Stomach (tissue), 9 donors: ENCODE data around the gene MRPS12. TPM values are rescaled to one million over a fixed set of nuclear protein-coding genes. Genes with fewer than 3 reads are reported as not detected.

ENCODE experiments used
- DNase-seq, 2 donors: peaks; one replicate each; pipeline versions ENCODE4 v3.0.0 to v3.0.0-alpha.2; 2013 to 2019
- H3K27ac ChIP-seq, 5 donors: fragments of 200-600 bp in 4 of 5; sonication (generic) in 4 of 5; one replicate each; pipeline ENCODE4 v1.5.1; 2013 to 2019; ENCODE audit warnings: mild to moderate bottlenecking in 1 of 5, moderate library complexity in 1 of 5
- H3K27me3 ChIP-seq, 3 donors: fragments of 200-600 bp; sonication (generic); one replicate each; pipeline ENCODE4 v1.5.1; 2017 to 2019; ENCODE audit warnings: mixed run types in 1 of 3
- H3K36me3 ChIP-seq, 4 donors: fragments of 200-600 bp; sonication (generic); 1 replicate in 3 of 4; 2 replicates in 1 of 4; pipeline ENCODE4 v1.5.1; 2016 to 2019
- H3K4me1 ChIP-seq, 4 donors: fragments of 200-600 bp; sonication (generic); one replicate each; pipeline ENCODE4 v1.5.1; 2016 to 2019
- H3K4me3 ChIP-seq, 4 donors: fragments of 200-600 bp; sonication (generic) in 3 of 4; one replicate each; pipeline ENCODE4 v1.5.1; 2016 to 2019; ENCODE audit warnings: mild to moderate bottlenecking in 1 of 4
- H3K9me3 ChIP-seq, 4 donors: fragments of 200-600 bp; sonication (generic); one replicate each; pipeline ENCODE4 v1.5.1; 2016 to 2019
- EP300 ChIP-seq: sonication (generic); formaldehyde crosslinking; IDR thresholded peaks from one replicate; pipeline ENCODE4 v1.6.1; 2017; ENCODE audit warnings: antibody characterized with exemption
- POLR2A ChIP-seq, 4 donors: fragments of 450-650 bp; IDR thresholded peaks; one replicate each; pipeline ENCODE4 v1.6.1; 2016; ENCODE audit warnings: antibody characterized with exemption in 4 of 4, control low read depth in 2 of 4, mild to moderate bottlenecking in 1 of 4, moderate library complexity in 1 of 4
- POLR2AphosphoS5 ChIP-seq, 3 donors: sonication (generic); formaldehyde crosslinking; IDR thresholded peaks; one replicate each; pipeline ENCODE4 v1.6.1; 2016; ENCODE audit warnings: antibody characterized with exemption in 3 of 3
- WGBS, 5 donors: extraction: QIAGEN DNeasy Blood & Tissue Kit in 3 of 5; methylation state at CpG; one replicate each; pipeline versions ENCODE4 v1.1.5 to v1.1.7; 2013 to 2018; 5-methylcytosine and 5-hydroxymethylcytosine counted together
- intact Hi-C: fragments of 100-400 bp; cut with DNase I; formaldehyde crosslinking; loops from one replicate; pipeline ENCODE4 v1.15.1; 2023; ENCODE audit warnings: low total_unique reads
- polyA plus RNA-seq, 3 donors: library from polyadenylated mRNA; stranded (reverse); fragments of 200-250 nt; gene quantifications; one replicate each; pipeline ENCODE4 v1.2.3, GENCODE V29; 2013
- total RNA-seq, 5 donors: library from RNA; depleted of rRNA; stranded (reverse); fragments of >200 nt; gene quantifications; one replicate each; pipeline versions ENCODE4 v1.1.0 to v1.2.3, GENCODE V29; 2014 to 2016
- TF ChIP-seq, protein P1 (sequence below), 7 experiments: fragments of 450-650 bp in 4 of 7; fragments of 200-600 bp in 3 of 7; sonication (generic) in 3 of 7; IDR thresholded peaks; one replicate each; pipeline ENCODE4 v1.5.1; 2016 to 2019; ENCODE audit warnings: antibody characterized with exemption in 7 of 7, control low read depth in 2 of 7, mild to moderate bottlenecking in 1 of 7
- donor health status: healthy with polysubstance abuse.
- donor health status: Bipolar disorder and iron deficiency.
- donor health status: healthy.

MRPS12 gene
- total and polyA plus RNA-seq, 8 donors, result 3.8 to 73.1 (median 34.6) TPM

GRCh38 chr19:38910488-38910887, 20.3 kb upstream of the MRPS12 start:
- DNase-seq, result no peak
- 90 to 96% (median 94%) methylated on average over 10 to 12 of the region's 12 CpGs for WGBS, 5 donors
- H3K36me3 ChIP-seq, result peaks cover 22 to 46% (median 41%) of the 10 kb centered on the region in 4 donors
- no peak overlapping the region for H3K27ac ChIP-seq
- TF ChIP-seq EP300, result no peak
- no peak for TF ChIP-seq POLR2AphosphoS5 (IDR thresholded peaks at IDR 0.05)
- TF ChIP-seq, protein P1, sequence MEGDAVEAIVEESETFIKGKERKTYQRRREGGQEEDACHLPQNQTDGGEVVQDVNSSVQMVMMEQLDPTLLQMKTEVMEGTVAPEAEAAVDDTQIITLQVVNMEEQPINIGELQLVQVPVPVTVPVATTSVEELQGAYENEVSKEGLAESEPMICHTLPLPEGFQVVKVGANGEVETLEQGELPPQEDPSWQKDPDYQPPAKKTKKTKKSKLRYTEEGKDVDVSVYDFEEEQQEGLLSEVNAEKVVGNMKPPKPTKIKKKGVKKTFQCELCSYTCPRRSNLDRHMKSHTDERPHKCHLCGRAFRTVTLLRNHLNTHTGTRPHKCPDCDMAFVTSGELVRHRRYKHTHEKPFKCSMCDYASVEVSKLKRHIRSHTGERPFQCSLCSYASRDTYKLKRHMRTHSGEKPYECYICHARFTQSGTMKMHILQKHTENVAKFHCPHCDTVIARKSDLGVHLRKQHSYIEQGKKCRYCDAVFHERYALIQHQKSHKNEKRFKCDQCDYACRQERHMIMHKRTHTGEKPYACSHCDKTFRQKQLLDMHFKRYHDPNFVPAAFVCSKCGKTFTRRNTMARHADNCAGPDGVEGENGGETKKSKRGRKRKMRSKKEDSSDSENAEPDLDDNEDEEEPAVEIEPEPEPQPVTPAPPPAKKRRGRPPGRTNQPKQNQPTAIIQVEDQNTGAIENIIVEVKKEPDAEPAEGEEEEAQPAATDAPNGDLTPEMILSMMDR (IDR thresholded peaks at IDR 0.05), result no peak
- no peak for TF ChIP-seq POLR2A (IDR thresholded peaks at IDR 0.05)
- H3K4me1 ChIP-seq, result peaks cover 0 to 6% (median 0%) of the 10 kb centered on the region in 4 donors
- no peak overlapping the region for H3K4me3 ChIP-seq
- intact Hi-C loops, result no loop called here
- no peaks in the 10 kb centered on the region for H3K9me3 ChIP-seq
- H3K27me3 ChIP-seq, result peaks cover 0 to 18% (median 12%) of the 10 kb centered on the region in 3 donors

DNA sequence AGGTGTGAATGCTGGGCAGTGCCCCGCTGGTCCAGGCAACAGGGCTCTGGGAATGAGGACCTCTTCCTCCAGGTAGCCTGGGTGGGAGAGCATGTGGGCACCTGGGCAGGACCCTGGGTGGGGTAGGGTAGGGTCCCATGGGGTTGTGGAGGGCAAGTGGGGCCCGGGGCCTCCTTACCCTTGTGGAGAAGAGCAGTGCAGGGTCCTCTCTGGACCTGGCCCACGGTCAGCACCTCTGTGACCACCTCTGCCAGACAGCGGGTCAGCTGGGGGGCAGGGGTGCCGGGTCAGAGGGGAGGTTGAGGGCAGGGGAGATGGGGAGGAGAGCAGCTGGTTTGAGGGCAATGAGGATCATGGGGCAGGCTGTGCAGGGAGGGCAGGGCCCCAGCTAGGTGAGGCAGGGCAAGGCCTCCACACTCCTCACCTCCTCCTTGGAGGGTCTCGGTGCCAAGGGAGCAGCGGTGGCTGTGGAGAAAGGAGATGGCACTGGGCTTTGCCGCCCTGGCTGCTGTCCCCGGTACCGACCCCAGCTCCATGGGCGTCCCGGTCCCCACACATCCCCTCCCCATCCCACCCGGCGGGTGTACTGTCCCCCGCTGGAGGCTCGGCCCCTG, 19.2 kb upstream of the MRPS12 start:
- no peak overlapping the region for H3K4me3 ChIP-seq
- no peaks in the 10 kb centered on the region for H3K9me3 ChIP-seq
- intact Hi-C loops, result no loop called here
- no peak for DNase-seq
- H3K27ac ChIP-seq, result no peak overlapping the region
- peaks cover 0 to 18% (median 12%) of the 10 kb centered on the region in 3 donors for H3K27me3 ChIP-seq
- WGBS, 5 donors, result 57 to 62% (median 60%) methylated on average over 10 to 16 of the region's 16 CpGs
- peaks cover 0 to 6% (median 0%) of the 10 kb centered on the region in 4 donors for H3K4me1 ChIP-seq
- TF ChIP-seq POLR2AphosphoS5 (IDR thresholded peaks at IDR 0.05), result no peak
- TF ChIP-seq, protein P1 (IDR thresholded peaks at IDR 0.05), result no peak
- TF ChIP-seq POLR2A (IDR thresholded peaks at IDR 0.05), result no peak
- no peak for TF ChIP-seq EP300
- peaks cover 18 to 43% (median 36%) of the 10 kb centered on the region in 4 donors for H3K36me3 ChIP-seq

- intact Hi-C loops, result no loop called here
- no peaks in the 10 kb centered on the region for H3K9me3 ChIP-seq
- H3K27me3 ChIP-seq, result peaks cover 0 to 18% (median 12%) of the 10 kb centered on the region in 3 donors
- peaks cover 0 to 6% (median 0%) of the 10 kb centered on the region in 4 donors for H3K4me1 ChIP-seq
- TF ChIP-seq EP300, result no peak
- no peak for TF ChIP-seq POLR2AphosphoS5 (IDR thresholded peaks at IDR 0.05)
- no peak for TF ChIP-seq POLR2A (IDR thresholded peaks at IDR 0.05)
- TF ChIP-seq, protein P1 (IDR thresholded peaks at IDR 0.05), result no peak
- H3K4me3 ChIP-seq, result no peak overlapping the region
- no peak for DNase-seq
- peaks cover 5 to 30% (median 23%) of the 10 kb centered on the region in 4 donors for H3K36me3 ChIP-seq
- no peak overlapping the region for H3K27ac ChIP-seq
- 63 to 81% (median 80%) methylated on average over 8 to 12 of the region's 12 CpGs for WGBS, 5 donors
Measured at GRCh38 chr19:38912600-38913514, 17.9 kb upstream of the MRPS12 start.

DNA sequence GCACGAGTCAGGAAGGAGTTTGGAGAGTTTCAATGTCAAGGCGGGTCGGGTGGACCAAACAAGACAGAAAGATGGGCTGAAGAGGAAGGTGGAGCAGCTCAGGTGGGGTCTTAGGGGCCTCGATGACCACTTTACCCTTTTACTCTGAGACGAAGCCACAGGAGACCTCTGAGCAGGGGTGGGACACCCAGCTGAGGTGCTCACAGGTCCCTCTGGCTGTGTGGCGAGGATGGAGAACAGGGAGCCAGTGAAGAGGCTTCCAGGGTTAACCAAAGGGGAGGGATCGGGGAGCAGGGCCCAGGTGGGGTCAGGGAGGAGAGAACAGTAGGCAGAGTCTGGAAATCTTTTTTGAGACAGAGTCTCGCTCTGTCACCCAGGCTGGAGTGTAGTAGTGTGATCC, 16.8 kb upstream of the MRPS12 start:
- WGBS, 5 donors, result 92 to 96% (median 93%) methylated on average over 8 of the region's 8 CpGs
- Histone ChIP-seq H3K27ac (no peak overlapping the region), H3K4me1 (peaks cover 0 to 6% (median 0%) of the 10 kb centered on the region in 4 donors), H3K27me3 (peaks cover 0 to 18% (median 12%) of the 10 kb centered on the region in 3 donors), H3K4me3 (no peak overlapping the region), H3K36me3 (peaks cover 0 to 19% (median 12%) of the 10 kb centered on the region in 4 donors), H3K9me3 (no peaks in the 10 kb centered on the region)
- TF ChIP-seq, protein P1 (IDR thresholded peaks at IDR 0.05), result no peak
- TF ChIP-seq EP300 (no peak), POLR2AphosphoS5 (IDR thresholded peaks at IDR 0.05) (no peak), POLR2A (IDR thresholded peaks at IDR 0.05) (no peak)
- no peak for DNase-seq
- intact Hi-C loops, result no loop called here
